Activated CD4-positive, CD25-positive, alpha-beta regulatory T cell (primary cell): ENCODE data around the gene TMEM18.
A peak's percentile ranks its signal among the peaks of the same experiment; 100 is the strongest.
"Not testable (repeated sequence)": the region's sequence is repeated elsewhere in the genome, so short reads cannot be mapped to it uniquely, and the experiment has no call there.

Experiments
- DNase-seq, 4 experiments: peaks; one replicate each; lab custom pipeline; 2025; lab: John Stamatoyannopoulos, UW

Gene TMEM18

GRCh38 chr2:693606-694005 lies 16.4 kb upstream of the TMEM18 start:
- DNase-seq: no peak

- DNase-seq: no peak
Measured at GRCh38 chr2:692767-693166, 15.6 kb upstream of the TMEM18 start.

GRCh38 chr2:691821-692761 lies 14.9 kb upstream of the TMEM18 start:
- no peak for DNase-seq

GRCh38 chr2:690799-691198 lies 13.6 kb upstream of the TMEM18 start:
- no peak for DNase-seq

DNA sequence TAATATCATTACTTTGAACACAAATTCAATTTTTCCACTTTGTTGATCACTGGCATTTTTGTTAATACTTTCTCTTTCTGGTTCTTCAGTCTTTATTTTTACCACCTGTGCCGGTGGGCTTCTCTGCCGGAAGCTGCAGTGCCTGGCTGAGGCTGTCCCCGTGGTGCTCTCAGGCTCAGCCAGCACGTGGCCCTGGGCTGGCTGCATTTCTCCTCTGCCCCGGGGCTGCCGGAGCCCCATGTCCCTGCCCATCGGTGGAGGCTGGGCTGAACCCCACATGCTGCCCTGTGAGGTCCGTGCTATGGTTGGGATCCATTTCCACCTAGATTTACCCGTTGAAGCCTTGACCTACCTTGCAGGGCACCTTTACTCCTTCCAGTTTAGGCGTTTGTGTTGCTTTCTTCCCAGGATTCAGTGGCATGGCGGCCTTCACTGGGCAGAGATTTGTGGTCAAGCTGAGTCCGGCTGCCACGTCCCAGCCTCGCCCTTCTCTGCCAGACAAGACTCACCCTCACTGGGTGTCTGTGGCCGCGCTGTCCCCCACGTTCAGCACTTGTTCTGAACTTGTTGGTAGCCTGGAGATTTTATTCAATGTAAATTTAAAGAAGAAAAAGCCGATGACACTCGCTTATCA lies 12.8 kb upstream of the TMEM18 start:
- DNase-seq: no peak

GRCh38 chr2:689237-689636 lies 12.0 kb upstream of the TMEM18 start:
- DNase-seq: no peak

- DNase-seq: no peak
Measured at GRCh38 chr2:688504-689076, 11.4 kb upstream of the TMEM18 start.

- DNase-seq: no peak
Measured at GRCh38 chr2:685421-685820, 8.2 kb upstream of the TMEM18 start.

DNA sequence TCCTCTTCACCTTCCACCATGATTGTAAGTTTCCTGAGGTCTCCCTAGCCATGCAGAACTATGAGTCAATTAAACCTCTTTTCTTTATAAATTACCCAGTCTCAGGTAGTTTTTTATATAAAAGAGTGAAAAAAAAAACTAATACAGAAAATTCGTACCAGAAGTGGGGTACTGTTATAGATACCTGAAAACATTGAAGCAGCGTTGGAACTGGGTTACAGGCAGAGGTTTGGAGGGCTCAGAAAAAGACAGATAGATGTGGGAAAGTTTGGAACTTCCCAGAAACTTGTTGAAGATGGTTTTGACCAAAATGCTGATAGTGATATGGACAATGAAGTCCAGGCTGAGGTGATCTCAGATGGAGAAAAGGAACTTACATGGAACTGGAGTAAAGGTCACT lies 7.7 kb upstream of the TMEM18 start:
- not testable (repeated sequence) for DNase-seq

DNA sequence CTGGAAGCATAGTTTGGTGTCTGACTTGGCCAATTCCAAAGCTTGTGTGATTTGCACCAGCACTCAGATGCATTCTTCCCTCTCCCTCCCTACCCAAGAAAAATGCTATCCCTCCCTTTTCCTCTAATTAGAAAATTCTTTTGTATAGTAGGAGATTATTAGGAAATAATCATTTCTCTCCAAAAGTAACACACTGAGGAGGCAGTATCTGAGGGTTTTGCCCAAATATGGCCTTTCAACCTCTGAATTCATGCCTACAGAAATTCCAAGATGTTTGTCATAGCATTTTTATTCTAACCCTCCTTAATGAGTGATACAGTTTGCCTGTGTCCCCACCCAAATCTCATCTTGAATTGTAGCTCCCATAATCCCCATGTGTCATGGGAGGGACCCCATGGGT lies 5.0 kb upstream of the TMEM18 start:
- no peak for DNase-seq

DNA sequence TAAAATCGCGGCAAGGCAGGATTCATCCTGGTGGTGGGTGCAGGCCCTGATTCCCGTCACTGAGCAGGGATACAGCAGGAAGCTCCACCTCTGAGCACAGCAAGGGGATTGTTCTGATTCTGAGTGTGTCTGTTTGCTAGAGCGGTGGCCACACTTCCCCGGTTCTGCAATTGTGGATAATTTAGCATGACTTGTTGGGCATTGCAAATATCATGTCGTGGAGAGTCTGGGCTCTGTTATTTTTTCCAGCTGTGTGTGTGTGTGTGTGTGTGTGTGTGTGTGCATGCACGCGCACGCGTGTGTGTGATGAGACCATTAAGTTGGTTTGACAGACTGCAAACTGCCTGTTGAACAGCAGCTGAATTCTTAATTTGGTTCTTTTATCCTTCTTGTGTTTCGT lies 4.1 kb upstream of the TMEM18 start:
- no peak for DNase-seq

- DNase-seq: no peak
Measured at GRCh38 chr2:680496-680895, 3.3 kb upstream of the TMEM18 start.

GRCh38 chr2:678964-679363 lies 1.8 kb upstream of the TMEM18 start:
- DNase-seq: no peak

GRCh38 chr2:677959-678550 lies 849 bp upstream of the TMEM18 start:
- no peak for DNase-seq

GRCh38 chr2:676647-677055 lies 555 bp downstream of the TMEM18 start:
- DNase-seq: peak; percentile 96 to 100 (median 98)

GRCh38 chr2:675982-676646 lies 1.1 kb downstream of the TMEM18 start:
- DNase-seq: peak in 1 of 4 experiments; percentile 37

- DNase-seq: no peak
Measured at GRCh38 chr2:675460-675859, 1.7 kb downstream of the TMEM18 start.

- DNase-seq: no peak
Measured at GRCh38 chr2:675051-675450, 2.2 kb downstream of the TMEM18 start.

DNA sequence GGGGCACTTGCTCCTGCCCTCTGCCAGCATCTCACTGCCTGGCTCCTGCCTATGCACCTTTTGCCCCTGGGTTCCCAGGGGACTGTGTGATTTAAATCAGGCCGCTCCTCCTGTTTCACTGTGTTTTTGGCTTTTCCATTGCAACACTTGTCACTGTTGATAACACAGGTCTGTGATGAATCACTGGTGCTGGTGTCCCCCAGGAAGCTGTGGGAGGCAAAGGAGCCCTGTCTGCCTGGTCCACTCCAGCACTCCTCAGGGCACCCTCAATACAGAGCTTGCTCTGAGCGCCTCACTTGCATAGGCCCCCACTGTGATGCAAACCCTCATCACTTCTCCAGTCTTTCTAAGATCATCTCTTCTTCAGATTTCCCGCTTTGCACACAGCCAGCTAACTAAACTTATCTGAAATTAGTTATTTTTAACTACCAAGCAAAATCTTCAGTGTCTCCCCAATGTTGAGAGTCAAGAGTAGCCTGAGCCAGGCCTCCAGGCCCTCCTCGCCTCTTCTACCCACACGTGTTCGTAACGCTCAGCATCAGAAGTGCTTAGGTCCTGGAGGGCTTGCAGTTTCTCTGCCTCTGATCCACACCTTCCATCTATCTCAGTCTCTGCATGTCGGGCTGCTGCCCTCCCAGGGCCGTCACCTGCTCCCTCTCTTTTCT lies 2.8 kb downstream of the TMEM18 start:
- no peak for DNase-seq

DNA sequence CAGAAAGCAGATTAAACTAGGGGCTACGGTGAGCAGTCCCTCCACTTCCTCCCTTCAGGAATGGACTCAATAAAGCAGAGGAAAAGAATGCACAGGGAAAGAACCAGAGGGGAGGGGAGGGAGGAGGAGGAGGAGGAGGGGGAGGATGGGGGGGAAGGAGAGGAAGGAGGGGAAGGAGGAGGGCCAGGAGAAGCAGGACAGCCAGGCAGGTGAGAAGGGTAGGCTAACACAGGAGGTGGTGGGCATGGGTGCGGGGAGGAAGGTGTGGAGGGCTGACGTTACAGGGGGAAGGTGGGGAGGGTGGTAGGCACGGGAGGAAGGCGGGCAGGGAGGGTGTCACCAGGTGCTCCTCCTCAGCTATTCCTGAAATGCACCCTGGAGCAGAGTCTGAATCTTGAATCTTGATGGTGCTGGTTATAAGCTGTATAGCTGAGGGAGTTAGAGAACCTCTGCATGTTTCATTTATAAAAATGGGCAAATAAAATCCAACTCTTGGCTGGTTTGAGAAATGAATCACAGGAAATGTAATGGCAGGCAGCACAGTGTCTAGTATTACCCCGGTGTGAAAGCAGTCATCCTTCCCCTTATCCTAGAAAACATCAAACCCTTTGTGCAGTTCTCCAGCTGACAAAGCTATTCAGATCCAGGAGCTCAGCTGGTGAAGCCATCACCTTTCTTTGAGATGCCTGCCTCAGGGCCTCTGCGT lies 3.4 kb downstream of the TMEM18 start:
- no peak for DNase-seq

GRCh38 chr2:673016-673415 lies 4.2 kb downstream of the TMEM18 start:
- DNase-seq: no peak
